NCI-H524 treated with DMSO at 0.1 percent for 48 hours (cell line): ENCODE data around the gene ZNF689.
"Not testable (repeated sequence)": the region's sequence is repeated elsewhere in the genome, so short reads cannot be mapped to it uniquely, and the experiment has no call there.

Experiments used
- DNase-seq: peaks from one replicate; lab custom pipeline; 2025; lab: John Stamatoyannopoulos, UW

ZNF689 gene

GRCh38 chr16:30609926-30610839 lies at the start of gene ZNF689:
Gene ZNF689, minus strand, starts transcription at chr16:30610389. Its CDS starts 348 bp downstream, at chr16:30610041.
- DNase-seq: peak; percentile 92

DNA sequence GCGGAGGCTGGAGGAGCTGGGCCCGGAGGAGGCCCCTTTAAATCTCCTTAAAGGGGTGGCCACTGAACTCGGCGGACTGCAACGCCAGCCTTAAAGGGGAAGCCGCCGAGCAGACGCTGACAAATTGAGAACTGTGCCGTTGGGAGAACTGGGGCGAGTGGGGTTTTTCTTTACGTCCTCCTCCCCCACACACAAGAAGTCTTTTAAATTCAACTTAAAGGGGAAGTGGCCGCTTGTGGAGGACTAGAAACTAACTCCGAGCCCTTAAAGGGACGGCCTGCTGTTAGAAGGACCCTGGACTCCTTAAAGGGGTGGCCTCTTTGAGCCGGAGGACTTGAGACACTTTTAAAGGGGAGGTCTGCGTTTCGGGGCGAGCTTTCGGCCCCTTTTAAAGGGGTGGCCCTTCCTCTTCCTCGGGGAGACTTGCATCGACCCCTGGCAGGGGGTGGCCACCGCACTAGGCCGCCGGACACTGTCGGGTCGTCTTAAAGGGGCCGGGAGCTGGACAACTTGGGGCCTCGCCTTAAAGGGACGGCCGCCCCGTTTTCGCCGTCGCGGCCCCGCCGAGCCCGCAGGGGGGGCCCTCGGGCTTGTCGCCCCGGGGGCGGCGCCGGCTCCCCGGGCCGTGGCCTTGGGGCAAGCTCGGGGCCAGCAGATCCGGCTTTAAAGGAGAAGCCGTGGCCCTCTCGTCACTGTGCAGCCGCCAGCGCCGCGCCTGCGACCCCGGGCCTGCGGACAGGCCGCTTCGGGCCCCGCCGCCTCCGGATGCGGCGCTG lies 48.7 kb upstream of the ZNF689 start:
- DNase-seq: peak; percentile 88

GRCh38 chr16:30657866-30658730 lies 47.9 kb upstream of the ZNF689 start, which contains the start of gene FBRS:
Gene FBRS, plus strand, starts transcription at chr16:30658431. Its CDS starts 1,088 bp downstream, at chr16:30659519.
- peak; percentile 99 for DNase-seq

DNA sequence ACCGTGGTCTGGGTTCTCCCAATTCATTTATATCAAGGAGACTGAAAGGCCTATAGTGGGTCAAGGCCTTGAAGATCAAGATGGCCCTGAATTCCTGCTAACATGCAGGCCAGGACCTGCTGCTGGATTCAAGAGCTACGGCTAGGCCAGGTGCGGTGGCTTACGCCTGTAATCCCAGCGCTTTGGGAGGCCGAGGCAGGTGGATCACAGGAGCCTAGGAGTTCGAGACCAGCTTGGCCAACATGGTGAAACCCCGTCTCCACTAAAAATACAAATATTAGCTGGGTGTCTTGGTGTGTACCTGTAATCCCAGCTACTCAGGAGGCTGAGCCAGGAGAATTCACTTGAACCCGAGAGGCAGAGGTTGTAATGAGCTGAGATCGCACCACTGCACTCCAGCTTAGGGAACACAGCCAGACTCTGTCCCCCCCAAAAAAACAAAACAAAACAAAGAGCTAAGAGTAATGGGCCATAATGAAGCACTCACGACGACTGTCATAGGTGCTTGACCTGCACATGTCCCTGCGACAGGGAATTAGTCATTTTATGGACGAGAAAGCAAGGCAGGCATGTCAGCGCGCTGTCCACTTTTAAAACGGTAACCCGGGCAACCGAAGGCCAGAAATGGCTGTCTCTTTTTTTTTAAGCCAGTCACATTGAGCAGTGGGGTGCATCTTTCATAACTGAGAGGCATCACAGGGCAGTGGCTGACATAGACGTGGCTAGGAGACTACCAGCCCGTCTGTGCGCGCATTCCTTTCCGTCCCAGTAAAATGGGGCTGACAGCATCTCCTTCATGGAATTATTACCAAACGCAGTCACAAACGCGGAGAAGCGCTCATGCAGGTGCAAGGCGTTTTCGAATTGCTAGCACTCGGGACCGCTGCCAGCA lies 47.0 kb upstream of the ZNF689 start:
- no peak for DNase-seq

DNA sequence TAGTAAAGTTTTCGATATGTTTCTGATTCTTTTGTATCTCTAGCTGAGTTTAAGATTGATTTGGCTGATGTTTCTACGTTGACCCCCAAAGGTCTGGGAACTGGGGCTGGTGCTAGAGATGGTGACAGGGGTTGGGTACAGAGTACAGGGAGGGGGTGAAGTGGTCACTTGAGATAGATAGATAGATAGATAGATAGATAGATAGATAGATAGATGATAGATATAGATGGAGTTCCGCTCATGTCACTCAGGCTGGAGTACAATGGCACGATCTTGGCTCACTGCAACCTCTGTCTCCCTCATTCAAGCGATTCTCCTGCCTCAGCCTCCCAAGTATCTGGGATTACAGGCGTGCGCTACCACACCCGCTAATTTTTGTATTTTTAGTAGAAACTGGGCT lies 46.2 kb upstream of the ZNF689 start:
- no peak for DNase-seq

GRCh38 chr16:30655815-30656347 lies 45.7 kb upstream of the ZNF689 start:
- no peak for DNase-seq

GRCh38 chr16:30654856-30655255 lies 44.7 kb upstream of the ZNF689 start:
- no peak for DNase-seq

- no peak for DNase-seq
Measured at GRCh38 chr16:30652718-30653117, 42.5 kb upstream of the ZNF689 start.

DNA sequence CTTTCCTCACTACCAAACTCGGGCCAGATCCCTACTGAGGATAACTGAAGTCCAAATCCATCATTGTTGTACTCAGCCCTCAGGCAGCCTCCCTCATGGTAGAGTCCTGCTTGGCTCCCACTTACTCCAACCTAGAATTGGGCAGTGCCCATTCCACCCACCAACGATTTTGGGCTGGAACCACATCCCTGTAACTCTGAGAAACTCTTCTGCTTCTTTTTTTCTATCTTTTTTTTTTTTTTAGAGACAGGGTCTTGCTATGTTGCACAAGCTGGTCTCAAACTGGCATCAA lies 41.8 kb upstream of the ZNF689 start:
- DNase-seq: no peak

DNA sequence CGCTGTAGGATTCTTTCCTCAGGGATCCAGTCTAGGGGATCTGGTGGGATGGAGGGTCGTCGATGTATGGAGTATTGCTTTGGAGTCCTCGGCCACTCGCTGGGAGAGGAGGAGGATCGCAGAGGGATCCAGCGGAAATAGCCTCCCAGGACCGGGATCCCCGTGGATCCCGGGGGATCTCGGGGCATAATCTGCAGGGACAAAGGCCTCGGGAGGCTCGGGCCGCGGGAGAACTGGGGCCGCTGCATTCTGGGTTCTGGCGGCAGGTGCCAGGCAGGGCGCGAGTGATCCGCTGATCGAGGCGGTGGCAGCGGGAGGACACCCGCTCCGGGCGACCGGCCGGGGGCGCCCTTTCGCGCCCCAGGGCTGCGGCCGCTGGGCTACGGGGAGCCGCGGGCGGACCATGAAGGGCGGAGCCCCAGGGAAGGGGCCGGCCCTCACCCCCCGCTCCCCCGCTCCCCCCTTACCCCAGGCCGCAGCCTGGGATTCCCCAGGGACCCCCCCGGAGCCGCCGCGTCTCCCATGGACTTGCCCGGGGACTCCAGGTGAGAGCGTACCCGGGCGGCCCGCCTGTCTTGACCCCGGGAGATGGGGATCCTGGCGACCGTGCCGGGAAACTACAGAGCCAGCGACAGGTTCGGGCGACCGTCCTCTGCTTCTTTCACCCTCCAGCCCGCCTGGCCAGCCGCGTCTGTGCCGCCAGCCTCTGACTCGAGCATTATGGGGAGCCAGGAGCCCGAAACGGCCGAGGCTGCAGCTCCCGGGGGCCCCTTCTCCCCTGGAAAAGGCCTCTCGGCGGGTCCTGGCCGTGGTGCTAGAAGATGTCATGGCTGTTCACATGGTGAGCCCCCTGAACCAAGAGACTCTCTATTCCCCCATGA lies 41.2 kb upstream of the ZNF689 start:
- DNase-seq: peak; percentile 3

DNA sequence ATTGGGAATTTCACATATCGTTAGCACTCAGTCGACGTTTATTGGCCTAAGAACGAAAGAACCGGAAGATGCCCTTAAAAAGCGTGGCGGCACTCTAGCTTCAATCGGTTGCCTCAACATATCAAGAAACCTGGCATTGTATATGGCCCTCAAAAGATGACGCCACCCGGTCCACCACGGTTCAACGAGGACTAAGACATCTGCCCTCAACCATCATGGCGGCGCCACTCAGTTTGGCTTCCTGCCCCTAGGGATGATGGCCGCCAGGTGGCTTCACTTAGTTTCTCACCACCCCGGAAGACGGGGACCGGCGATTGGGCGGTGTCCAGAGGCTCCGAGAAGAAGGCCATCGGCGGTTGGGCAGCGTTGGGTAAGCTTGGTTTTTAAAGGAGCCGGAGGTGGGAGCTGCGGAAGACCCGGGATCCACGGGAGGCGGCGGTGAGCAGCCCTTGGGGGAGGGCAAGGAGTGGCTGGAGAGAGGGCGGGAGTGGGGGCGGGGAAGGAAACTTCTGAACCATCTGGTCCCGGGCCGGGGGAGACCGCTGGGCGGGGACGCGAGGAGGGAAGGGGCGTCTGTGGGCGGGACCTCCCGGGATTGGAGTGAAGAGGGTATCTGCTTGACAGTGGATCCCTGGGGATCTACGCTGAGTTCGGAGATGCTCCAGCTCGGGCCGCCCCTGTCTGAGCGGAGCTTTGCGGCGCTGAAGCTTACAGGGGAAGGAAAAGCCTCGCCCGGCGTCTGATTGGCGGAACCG lies 40.4 kb upstream of the ZNF689 start, which contains the start of gene PRR14:
TSS of gene PRR14 (plus strand) at position 592 of the 755 bp plus-strand sequence. CDS start 686 bp downstream, outside the sequence.
- DNase-seq: peak; percentile 98

DNA sequence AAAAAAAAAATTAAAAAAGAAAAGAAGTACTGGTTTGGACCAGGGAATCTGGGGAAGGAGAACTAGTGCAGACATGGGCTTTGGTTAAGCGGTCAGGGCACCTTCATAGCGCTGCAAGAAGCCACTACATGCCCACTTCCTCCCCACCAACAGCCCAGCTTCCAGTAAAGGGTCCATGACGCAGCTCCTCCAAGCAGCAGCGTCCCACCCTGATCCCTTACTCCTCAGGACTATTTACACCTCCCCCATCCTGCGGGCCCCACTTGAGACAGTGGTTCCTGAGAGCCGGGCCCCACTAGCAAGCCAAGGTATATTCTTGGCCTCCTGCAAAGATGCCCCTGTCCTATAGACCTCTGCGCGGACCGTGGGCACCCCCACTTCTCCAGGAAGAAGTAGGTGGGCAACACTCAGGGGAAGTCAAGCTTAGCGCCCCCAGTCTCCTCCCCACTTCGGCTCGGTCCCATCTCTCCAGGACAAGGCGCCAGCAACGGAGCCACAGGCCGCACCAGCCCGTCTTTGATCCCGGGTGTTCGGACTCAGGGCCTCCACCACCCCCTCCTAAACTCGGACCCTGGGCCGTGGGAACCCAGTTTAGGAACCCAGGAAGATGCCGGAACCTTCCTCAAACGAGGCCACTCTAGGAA lies 39.7 kb upstream of the ZNF689 start:
- no peak for DNase-seq

GRCh38 chr16:30647274-30647571 lies 37.0 kb upstream of the ZNF689 start:
- DNase-seq: no peak

GRCh38 chr16:30645727-30646126 lies 35.5 kb upstream of the ZNF689 start:
- DNase-seq: no peak

DNA sequence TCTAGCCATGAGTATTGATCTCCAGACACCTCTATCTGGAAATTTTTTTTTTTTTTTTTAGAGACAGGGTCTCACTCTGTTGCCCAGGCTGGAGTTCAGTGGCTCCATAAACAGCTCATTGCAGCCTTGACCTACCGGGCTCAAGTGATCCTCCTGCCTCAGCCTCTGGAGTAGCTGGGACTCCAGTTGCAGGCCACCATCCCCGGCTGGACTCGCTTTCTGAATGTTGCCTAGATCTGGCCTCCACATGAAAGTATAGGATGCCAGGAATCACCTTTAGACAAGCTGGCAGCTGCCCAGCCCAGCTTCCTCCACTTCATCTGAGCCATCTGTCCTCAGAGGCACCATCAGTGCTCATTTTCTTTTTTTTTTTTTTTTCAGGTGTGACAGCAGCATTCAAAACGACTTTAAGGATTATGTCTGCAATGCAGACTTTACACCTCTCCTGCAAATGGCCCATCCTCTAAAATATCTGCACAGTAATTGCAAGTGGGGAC lies 34.2 kb upstream of the ZNF689 start:
- DNase-seq: peak; percentile 47

DNA sequence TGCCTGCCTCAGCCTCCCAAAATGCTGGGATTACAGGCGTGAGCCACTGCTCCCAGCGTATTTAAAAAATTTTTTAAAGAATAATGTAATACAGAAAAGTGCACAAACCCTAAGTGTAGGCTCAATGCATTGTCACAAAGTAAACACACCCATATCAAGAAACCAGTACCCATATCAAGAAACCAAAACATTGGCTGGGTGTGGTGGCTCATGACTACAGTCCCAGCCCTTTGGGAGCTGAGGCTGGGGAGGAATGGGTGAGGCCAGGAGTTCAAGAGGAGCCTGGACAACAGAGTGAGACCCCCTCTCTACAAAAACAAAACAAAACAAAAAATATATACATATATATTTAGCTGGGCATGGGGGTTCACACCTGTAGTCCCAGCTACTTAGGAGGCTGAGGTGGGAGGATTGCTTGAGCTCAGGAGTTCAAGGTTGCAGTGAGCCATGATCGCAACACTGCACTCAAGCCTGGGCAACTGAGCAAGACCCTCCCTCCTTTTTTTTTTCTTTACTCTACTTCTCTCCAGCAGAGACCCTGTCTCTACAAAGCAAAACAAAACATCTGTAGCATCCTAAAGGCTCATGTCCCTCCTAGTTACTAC lies 31.3 kb upstream of the ZNF689 start:
- DNase-seq: no peak

- peak; percentile 51 for DNase-seq
Measured at GRCh38 chr16:30637944-30638343, 27.8 kb upstream of the ZNF689 start.

DNA sequence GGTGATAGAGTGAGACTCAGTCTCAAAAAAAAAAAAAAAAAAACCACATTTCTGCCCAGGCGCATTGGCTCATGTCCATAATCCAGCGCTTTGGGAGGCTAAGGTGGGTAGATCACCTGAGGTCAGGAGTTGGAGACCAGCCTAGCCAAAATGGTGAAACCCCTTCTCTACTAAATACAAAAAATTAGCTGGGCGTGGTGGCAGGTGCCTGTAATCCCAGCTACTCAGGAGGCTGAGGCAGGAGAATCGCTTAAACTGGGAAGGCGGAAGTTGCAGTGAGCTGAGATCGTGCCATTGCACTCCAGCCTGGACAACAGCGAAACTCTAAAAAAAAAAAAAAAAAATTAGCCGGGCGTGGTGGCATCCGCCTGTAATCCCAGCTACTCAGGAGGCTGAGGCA lies 26.9 kb upstream of the ZNF689 start:
- not testable (repeated sequence) for DNase-seq
